ENCODE measurements around the gene CDYL.

DNA sequence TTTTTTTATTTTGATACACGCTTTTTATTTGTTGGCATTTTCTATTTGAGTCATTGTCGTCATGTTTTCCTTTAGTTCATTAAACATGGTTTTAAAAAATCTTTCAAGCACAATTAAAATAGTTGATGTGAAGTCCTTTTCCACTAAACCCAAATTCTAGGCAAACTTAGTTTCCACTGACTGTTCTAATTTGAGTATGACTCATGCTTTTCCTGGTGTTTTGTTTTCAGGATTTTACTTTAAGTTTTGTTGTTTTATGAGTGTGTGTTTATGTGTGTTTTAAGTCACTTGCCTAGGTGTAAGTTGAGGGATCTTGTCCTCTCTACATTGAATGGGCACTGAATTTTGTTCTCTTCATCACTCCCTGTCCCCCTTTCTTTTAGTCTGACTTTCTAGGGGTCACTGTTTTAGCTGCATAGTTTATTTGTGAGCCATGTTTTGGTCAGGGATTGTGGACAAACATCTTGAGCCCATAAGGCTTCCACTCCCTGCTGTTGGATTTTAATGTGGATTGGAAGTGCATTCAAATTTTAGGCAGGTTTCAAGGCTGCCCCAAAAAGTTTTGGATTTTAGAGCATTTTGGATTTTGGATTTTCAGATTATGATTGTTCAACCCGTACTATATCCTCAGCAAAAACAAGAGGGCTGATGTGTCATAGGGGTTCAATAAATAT is 94.8 kb downstream of the CDYL start:
- no peak for TF ChIP-seq POLR2AphosphoS5 (IDR thresholded peaks at IDR 0.05)
- TF ChIP-seq, protein P1, sequence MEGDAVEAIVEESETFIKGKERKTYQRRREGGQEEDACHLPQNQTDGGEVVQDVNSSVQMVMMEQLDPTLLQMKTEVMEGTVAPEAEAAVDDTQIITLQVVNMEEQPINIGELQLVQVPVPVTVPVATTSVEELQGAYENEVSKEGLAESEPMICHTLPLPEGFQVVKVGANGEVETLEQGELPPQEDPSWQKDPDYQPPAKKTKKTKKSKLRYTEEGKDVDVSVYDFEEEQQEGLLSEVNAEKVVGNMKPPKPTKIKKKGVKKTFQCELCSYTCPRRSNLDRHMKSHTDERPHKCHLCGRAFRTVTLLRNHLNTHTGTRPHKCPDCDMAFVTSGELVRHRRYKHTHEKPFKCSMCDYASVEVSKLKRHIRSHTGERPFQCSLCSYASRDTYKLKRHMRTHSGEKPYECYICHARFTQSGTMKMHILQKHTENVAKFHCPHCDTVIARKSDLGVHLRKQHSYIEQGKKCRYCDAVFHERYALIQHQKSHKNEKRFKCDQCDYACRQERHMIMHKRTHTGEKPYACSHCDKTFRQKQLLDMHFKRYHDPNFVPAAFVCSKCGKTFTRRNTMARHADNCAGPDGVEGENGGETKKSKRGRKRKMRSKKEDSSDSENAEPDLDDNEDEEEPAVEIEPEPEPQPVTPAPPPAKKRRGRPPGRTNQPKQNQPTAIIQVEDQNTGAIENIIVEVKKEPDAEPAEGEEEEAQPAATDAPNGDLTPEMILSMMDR (IDR thresholded peaks at IDR 0.05), result no peak
